ENCODE data around the gene PTPN13.

DNA sequence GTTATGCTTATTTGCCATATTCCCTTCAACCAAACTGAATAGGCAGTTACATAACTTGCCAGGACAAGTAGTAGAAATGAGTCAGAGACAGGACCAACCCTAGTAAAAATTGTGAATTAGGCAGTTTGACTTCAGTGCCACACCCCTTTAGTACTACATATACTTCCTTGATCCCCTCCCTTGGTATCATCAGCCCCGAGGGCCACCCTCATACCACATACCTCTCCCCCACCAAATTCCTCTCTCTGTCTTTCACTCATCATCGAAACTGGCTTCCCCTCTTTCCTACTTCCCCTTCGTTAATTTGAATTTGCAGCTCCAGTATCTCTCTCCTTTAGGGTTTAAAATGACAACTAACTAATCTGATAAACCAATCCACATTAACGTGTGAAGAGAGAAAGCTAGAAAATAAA is 7.9 kb upstream of the PTPN13 start:
- TF ChIP-seq, protein P1, sequence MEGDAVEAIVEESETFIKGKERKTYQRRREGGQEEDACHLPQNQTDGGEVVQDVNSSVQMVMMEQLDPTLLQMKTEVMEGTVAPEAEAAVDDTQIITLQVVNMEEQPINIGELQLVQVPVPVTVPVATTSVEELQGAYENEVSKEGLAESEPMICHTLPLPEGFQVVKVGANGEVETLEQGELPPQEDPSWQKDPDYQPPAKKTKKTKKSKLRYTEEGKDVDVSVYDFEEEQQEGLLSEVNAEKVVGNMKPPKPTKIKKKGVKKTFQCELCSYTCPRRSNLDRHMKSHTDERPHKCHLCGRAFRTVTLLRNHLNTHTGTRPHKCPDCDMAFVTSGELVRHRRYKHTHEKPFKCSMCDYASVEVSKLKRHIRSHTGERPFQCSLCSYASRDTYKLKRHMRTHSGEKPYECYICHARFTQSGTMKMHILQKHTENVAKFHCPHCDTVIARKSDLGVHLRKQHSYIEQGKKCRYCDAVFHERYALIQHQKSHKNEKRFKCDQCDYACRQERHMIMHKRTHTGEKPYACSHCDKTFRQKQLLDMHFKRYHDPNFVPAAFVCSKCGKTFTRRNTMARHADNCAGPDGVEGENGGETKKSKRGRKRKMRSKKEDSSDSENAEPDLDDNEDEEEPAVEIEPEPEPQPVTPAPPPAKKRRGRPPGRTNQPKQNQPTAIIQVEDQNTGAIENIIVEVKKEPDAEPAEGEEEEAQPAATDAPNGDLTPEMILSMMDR (IDR thresholded peaks at IDR 0.05; ENCODE audit: low read depth, low read length, poor library complexity, severe bottlenecking), result no peak
- no peak for TF ChIP-seq EZH2phosphoT487 (IDR thresholded peaks at IDR 0.05; ENCODE audit: borderline replicate concordance, low read length)

Measured in DOHH2 (cell line).